Subcutaneous adipose tissue (tissue), 4 donors: ENCODE results near the gene RASD2. TPM values are rescaled to one million over a fixed set of nuclear protein-coding genes. Genes with fewer than 3 reads are reported as not detected.

Experiments used
- total RNA-seq, 4 donors: library from RNA; depleted of rRNA; stranded (reverse); fragments of >200 nt; gene quantifications; one replicate each; pipeline ENCODE4 v1.1.0, GENCODE V29; 2016
- TF ChIP-seq, protein P1 (sequence below): fragments of 450-650 bp; IDR thresholded peaks from one replicate; pipeline ENCODE4 v1.5.1; 2016; ENCODE audit warnings: low read depth, mild to moderate bottlenecking, control low read depth, antibody characterized with exemption, moderate library complexity

RASD2 gene
- total RNA-seq, 4 donors from 2014 or later = 0.16 to 1.9 (median 0.31) TPM

DNA sequence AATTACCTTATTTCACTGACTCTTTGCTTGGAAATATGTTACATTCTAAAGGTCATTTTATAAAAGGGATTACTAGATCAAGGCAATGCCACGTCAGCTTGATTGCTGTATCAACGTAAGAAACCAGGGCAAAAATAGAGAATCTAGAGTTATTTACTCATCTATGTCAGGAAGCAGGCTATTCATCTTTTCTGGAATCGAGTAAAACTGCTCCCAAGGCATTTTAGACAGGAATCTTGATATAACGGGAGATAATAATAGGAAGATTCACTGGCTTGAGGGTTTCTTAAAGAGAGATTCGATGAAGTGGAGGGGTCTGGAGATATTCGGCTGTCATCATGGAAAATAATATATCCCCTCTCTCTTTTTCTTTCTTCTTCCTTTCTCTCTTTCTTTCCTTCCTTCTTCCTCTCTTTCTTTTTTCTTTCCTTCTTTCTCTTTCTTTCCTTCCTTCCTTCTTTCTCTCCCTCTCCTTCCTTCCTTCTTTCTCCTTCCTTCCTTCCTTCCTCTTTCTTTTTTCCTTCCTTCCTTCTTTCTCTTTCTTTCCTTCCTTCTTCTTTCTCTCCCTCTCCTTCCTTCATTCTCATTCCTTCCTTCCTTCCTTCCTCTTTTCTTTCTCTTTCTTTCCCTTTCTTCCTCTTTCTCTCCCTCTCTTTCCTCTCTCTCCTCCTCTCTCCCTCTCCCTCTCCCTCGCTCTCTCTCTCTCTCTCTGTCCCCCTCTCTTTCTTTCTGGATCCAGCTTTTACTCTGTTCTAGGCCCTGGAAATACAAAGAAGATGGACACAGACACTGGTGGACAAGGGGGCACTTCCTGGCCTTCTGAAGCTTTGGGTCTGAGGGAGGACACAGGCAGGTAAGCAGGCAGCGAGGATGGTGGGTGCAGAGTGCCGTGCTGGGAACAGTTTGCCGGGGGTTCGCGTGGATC, 18.1 kb upstream of the RASD2 start:
- TF ChIP-seq, protein P1, sequence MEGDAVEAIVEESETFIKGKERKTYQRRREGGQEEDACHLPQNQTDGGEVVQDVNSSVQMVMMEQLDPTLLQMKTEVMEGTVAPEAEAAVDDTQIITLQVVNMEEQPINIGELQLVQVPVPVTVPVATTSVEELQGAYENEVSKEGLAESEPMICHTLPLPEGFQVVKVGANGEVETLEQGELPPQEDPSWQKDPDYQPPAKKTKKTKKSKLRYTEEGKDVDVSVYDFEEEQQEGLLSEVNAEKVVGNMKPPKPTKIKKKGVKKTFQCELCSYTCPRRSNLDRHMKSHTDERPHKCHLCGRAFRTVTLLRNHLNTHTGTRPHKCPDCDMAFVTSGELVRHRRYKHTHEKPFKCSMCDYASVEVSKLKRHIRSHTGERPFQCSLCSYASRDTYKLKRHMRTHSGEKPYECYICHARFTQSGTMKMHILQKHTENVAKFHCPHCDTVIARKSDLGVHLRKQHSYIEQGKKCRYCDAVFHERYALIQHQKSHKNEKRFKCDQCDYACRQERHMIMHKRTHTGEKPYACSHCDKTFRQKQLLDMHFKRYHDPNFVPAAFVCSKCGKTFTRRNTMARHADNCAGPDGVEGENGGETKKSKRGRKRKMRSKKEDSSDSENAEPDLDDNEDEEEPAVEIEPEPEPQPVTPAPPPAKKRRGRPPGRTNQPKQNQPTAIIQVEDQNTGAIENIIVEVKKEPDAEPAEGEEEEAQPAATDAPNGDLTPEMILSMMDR = no peak

DNA sequence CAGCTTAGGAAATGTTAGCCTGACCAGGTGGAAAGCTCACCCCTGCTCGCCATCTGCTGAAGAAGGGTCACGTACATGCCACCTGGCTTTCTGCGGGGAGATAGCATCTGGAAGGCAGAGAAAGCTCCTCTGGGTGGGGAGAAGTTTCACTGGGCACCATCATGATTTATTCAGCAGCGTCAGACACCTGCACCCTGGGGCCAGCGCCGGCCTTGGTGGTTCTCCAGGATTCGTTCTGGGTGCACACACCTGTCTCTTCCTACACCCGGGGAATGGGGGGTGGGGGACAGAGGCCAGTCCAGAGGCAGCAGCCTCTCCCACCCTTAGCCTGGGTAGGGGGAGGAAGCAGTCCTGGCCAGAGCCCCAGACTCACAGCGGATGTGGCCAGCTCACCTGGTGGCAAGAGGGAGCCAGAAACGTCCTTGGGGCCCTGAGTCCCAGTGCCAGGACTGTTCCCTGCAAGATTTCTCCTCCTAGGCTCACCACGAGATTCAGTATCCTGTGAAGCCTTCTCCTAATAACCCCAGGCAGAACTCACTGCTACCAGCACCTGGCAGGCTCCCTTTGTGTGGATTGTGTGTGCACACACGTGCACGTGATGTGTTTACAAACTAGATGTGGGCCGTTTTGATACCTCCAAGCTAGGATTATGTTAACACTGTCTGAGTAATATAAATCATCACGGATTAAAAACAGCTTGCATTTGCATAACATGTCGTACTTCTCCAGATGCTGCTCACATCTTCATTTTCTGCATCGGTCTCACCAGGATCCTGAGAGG, 17.3 kb upstream of the RASD2 start:
- TF ChIP-seq, protein P1 = no peak

GRCh38 chr22:35524966-35525686, 15.5 kb upstream of the RASD2 start:
- TF ChIP-seq, protein P1 = no peak

DNA sequence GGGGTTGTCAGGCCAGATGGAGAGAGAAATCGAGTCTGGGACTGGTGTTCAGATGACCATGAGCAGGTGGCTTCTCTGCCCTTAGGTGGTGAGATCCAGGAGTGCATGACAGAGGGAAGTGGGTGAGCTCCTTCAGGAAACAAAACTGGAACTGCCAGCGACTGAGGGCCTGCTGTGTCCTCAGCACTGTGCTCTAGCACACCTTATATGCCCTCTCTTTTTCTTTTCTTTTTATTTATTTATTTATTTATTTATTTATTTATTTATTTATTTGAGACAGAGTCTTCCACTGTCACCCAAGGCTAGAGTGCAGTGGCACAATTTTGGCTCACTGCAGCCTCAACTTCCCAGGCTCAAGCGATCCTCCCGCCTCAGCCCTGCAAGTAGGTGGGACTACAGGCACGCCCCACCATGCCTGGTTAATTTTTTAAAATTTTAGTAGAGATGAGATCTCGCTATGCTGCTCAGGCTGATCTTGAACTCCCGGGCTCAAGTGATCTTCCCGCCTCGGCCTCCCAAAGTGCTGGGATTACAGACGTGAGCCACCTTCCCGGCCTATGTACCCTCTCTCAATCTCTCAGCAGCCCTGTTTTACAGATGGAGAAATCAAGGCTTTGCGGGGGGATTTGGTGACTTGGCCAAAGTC, 14.8 kb upstream of the RASD2 start:
- TF ChIP-seq, protein P1 = no peak

- TF ChIP-seq, protein P1 = no peak
Observed at GRCh38 chr22:35526333-35526979, 14.2 kb upstream of the RASD2 start.

GRCh38 chr22:35528927-35529326, 11.7 kb upstream of the RASD2 start:
- TF ChIP-seq, protein P1 = no peak
